ENCODE results near the gene FCGR3A.
"Not testable (repeated sequence)": the region's sequence is repeated elsewhere in the genome, so short reads cannot be mapped to it uniquely, and the experiment has no call there.

The FCGR3A gene

DNA sequence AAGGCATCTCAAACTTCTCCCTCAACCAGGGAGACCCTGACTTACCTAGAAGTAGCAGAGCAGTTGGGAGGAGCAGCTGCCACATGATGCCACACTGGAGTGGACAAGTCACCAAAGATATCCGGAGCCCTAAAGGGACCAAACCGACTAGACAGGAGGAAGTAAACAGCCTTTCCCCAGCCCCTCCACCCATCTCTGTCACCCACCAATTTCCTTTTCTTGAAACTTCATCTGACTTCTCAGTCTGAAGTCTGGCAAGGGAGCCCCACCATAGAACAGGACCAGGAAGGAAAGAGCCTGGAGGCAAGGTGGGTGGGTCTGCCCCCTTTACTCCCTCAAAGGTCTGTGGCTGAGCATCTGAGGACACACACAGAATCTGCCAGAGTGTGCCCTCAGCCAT is at the start of gene FCGR3A:
FCGR3A (minus strand) TSS at position 167 of the 400 bp plus-strand sequence; CDS start at position 85, 82 bp downstream.
- in situ Hi-C loops (cut with MboI; ENCODE audit: low sequenced_read_pairs) = no loop called here

- in situ Hi-C loops (cut with MboI; ENCODE audit: low sequenced_read_pairs) = not testable (repeated sequence)
These were observed 47.5 kb upstream of the FCGR3A start for GRCh38 chr1:161597077-161597476.

DNA sequence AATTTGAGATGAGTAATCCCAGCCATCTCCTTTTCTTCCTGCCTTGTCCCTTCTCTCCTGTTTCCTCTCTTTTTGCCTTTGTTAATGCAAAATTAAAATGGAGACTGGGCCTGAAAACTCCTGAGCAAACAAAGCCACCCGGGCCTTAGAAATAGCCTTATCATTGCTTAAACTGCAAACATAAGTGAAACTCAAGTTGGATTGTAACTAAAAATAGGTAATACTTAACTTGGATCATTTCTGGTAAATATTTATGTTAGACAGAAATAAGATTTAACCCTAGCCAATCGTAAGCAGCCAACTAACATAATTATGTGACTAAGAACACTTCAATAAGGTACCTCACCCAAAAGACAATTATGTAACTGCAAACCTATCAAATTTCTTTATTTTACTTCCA is 46.0 kb upstream of the FCGR3A start:
- in situ Hi-C loops (cut with MboI; ENCODE audit: low sequenced_read_pairs) = not testable (repeated sequence)

DNA sequence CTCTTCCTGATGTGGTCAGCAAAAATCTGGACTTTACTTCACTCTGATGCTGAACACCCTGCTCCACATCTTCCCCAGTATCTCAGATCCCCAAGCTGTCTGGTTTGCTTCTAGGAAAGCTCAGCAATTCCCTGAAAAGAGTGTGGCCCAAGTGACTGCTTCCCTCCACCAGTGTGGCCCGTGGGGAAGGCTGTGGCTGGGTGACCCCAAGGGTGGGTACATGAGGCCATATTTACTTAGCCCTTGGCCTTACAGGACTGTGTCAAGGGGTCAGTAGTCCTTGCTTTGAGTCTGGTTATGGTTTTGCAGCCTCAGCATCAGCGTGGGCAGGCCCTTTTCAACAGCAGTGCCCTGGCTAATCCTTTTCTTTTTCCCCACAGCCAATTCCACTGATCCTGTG is 45.6 kb upstream of the FCGR3A start:
- in situ Hi-C loops (cut with MboI; ENCODE audit: low sequenced_read_pairs) = not testable (repeated sequence)

DNA sequence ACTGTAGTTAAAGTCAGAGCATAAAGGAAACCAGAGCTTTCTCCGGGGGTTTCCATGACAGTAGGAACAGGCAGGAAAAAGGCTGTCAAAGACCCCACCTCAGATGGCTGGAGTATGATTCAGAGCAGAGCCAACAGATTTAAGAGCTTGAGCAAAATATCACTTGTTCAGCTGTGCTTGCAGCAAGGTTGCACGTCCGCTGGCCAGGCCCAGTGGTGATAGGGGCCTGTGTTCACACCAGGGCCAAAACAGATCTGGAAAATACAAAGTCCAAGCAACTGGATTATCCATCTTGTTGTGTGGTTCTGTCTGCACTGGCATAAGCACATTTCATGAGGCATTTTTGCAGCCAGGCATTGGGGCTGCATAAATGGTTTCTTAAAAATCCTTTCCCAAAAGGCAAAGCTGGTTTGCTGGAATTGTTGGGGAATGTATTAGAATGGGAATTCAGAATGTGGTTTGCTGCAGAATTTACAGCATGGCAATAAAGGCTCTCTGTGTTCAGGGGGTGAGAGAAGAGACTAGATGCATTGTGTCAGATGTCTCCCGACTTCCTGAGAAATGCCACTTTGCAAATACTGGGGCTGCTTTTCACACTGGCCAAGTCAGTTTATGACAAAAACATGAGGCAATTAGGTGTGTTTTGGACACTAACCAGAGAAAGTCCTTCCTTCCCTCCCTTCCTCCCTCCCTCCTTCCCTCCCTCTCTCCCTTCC is 44.8 kb upstream of the FCGR3A start:
- in situ Hi-C loops (cut with MboI; ENCODE audit: low sequenced_read_pairs) = not testable (repeated sequence)

- in situ Hi-C loops (cut with MboI; ENCODE audit: low sequenced_read_pairs) = not testable (repeated sequence)
These were observed 43.6 kb upstream of the FCGR3A start for GRCh38 chr1:161593092-161593755.

GRCh38 chr1:161592586-161592985 is 43.0 kb upstream of the FCGR3A start:
- in situ Hi-C loops (cut with MboI; ENCODE audit: low sequenced_read_pairs) = not testable (repeated sequence)

GRCh38 chr1:161589920-161590319 is 40.3 kb upstream of the FCGR3A start:
- in situ Hi-C loops (cut with MboI; ENCODE audit: low sequenced_read_pairs) = not testable (repeated sequence)

DNA sequence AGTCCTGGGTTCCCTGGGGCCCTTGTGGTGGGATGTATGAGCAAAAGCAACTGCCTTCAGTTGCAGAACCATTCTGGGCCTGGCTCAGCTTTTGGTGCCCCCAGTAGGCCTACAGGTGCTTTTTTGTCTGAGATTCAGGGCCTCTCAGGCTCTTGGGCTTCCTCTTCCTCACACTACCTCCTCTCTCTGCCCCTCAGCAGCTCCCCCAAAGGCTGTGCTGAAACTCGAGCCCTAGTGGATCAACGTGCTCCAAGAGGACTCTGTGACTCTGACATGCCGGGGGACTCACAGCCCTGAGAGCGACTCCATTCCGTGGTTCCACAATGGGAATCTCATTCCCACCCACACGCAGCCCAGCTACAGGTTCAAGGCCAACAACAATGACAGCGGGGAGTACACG is 39.7 kb upstream of the FCGR3A start:
- in situ Hi-C loops (cut with MboI; ENCODE audit: low sequenced_read_pairs) = not testable (repeated sequence)

- in situ Hi-C loops (cut with MboI; ENCODE audit: low sequenced_read_pairs) = not testable (repeated sequence)
These were observed 39.0 kb upstream of the FCGR3A start for GRCh38 chr1:161588596-161588995.

- in situ Hi-C loops (cut with MboI; ENCODE audit: low sequenced_read_pairs) = not testable (repeated sequence)
These were observed 33.3 kb upstream of the FCGR3A start for GRCh38 chr1:161582882-161583281.

DNA sequence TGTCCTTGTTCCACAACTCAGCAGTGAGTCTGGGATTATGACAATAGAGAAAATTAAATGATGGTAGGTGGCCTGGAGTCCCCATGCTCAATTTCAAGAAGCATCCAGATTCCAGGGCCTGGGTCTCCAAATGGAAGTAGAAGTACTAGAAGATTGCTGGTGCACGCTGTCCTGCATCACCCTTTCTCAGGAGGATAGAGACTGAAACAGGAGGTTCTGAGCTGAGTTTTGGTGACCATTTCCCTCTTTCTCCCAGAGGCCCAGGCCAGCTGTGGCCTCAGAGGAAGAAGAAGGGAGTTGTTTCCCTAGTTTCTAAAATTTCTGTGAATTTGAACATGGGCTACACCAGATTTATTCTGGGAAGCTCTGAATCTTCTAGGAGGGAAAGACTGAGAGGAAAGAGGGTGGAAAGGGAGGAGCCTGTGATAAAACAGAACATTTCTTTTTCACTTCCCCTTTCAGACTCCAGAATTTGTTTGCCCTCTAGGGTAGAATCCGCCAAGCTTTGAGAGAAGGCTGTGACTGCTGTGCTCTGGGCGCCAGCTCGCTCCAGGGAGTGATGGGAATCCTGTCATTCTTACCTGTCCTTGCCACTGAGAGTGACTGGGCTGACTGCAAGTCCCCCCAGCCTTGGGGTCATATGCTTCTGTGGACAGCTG is 31.4 kb upstream of the FCGR3A start:
- in situ Hi-C loops (cut with MboI; ENCODE audit: low sequenced_read_pairs) = not testable (repeated sequence)

GRCh38 chr1:161579856-161580507 is 30.4 kb upstream of the FCGR3A start:
- in situ Hi-C loops (cut with MboI; ENCODE audit: low sequenced_read_pairs) = not testable (repeated sequence)

DNA sequence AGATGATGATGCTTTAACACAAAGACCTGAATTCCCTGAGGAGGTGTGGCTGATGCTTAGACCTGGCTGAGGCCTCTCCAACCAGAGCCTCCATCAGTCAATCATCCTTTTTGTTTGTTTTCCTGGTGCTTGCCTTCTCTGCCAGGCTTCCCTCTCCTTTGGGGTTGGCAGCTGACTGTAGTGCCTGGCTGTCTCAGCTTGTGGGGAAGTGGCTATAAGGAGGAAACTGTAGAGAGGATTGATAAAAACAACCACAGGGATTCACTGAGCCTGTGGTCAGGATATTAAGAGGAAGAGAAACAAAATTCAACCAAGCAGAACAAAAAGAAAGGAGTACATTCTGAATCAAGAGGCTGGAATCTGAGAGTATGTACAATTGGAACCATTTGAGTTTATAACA is 27.1 kb upstream of the FCGR3A start:
- in situ Hi-C loops (cut with MboI; ENCODE audit: low sequenced_read_pairs) = not testable (repeated sequence)

GRCh38 chr1:161571703-161572102 is 22.1 kb upstream of the FCGR3A start:
- in situ Hi-C loops (cut with MboI; ENCODE audit: low sequenced_read_pairs) = not testable (repeated sequence)

DNA sequence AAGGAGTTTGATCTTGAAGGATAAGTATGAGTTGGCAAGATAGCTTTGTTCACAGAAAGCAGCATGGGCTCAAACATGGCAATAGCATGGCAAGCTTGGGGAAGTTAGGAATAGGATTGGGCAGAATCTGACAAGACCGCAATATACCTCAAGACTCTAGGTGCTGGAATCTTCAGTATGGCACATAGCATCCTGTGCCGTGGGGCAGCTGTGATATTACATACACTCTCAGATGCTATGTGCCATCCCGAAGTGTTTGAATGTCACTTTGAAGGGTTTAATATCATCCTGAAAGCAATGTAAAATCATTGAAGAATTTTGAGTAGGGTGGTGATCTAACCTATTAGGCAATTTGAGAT is 17.0 kb upstream of the FCGR3A start:
- in situ Hi-C loops (cut with MboI; ENCODE audit: low sequenced_read_pairs) = not testable (repeated sequence)

DNA sequence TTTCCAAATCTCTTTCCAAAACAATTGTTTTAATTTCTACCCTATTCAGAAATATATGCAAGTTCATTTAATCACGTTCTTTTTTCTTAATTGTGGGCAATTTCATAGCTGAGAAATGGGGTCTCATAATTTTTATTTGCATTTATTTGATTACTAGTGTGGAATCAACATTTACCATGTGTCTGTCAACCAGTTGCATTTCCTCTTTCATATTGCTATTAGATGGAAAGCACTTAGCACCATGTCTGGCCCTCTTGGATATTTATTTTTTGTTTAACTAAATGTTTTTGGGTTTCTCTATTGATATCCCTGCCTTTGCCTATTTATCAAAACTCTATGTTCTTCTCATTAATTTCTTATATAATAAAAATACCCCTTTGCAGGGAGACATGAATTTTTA is 13.9 kb upstream of the FCGR3A start:
- in situ Hi-C loops (cut with MboI; ENCODE audit: low sequenced_read_pairs) = not testable (repeated sequence)

GRCh38 chr1:161562441-161562840 is 12.8 kb upstream of the FCGR3A start:
- in situ Hi-C loops (cut with MboI; ENCODE audit: low sequenced_read_pairs) = not testable (repeated sequence)

DNA sequence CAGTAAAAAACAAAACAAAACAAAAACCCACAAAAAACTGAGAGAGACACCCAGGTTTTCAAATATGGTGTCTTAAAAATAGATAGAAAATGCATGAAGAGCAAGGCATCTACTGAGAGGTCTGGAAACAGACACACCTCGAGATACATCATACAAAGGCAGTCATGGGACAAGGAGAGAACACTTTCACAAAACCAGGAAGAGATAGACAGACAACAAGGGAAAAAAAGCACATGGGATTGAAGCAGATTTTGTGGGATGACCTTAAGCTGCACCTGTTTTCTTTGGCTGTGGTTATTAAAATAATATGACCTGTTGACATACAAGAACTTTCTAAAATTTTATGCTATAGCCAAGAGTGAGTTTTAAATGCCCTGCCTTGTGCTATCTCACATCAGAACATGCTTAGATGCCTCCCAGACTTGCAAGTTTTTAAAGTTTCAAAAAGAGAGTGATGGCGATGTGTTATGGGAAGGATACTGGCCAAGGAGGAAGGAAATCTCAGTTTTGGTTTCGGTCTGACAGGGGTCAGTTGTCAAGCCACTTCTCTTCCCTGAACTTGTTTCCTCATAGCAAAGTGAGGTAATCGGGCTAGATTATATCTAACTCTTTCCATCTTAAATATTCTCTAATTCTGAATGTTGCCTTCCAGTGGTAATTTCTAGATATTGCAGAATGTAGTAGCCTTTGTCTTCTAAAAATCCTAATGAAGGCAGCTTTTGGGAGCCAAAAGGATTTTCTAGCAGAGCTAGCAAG is 11.5 kb upstream of the FCGR3A start:
- in situ Hi-C loops (cut with MboI; ENCODE audit: low sequenced_read_pairs) = not testable (repeated sequence)

DNA sequence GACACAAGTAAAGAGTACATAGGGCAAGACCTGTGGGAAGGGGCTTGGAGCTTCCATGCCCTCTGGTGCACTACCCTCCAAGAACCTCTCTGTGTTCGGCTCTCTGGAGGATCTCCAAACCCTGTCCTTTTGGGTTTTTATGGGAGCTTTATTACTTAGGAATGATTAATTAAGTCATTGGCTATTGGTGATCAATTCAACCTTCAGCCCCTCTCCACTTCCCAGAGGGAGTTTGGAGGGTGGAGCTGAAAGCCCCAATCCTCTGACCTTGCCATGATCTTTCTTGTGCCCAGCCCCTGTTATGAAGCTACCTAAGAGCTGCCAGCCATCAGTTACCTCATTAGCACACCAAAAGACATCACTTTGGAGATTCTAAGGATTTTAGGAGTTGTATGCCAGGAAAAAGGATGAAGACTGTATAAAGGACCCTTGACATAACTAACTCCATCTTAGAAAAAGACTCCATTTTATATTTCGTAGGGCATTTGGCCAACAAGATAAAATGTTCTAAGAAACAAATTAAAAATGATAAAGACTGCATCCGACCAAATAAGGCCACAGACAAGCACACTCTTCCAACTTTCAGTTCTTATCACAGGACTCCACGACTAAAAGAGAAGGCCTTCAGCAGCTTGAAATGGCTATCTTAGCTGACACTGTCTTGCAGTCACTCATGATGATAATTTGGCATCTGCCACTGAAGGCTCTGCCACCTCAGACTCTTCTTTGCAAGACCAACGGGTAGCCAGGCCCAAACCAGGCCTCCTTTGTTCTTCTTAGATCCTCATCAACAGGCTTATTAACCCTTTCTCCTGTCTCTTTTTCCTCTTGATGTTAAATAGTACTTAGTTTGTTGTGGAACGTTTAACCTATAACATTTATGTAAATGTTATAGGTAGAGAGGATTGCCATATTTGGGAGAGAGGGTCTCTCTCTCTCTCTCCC is 8.2 kb upstream of the FCGR3A start:
- in situ Hi-C loops (cut with MboI; ENCODE audit: low sequenced_read_pairs) = not testable (repeated sequence)

All from hTERT RPE-1 (cell line).